ENCODE data around the gene TAOK2.

Gene TAOK2

GRCh38 chr16:29987371-29988085 lies 13.9 kb downstream of the TAOK2 start:
- no peak for DNase-seq (ENCODE audit: low read depth)

GRCh38 chr16:29988346-29989075 lies 14.8 kb downstream of the TAOK2 start:
- DNase-seq (ENCODE audit: low read depth): no peak

- no peak for DNase-seq (ENCODE audit: low read depth)
These were observed 15.6 kb downstream of the TAOK2 start for GRCh38 chr16:29989111-29989858.

GRCh38 chr16:29990034-29990433 lies 16.4 kb downstream of the TAOK2 start:
- DNase-seq (ENCODE audit: low read depth): no peak

GRCh38 chr16:29990883-29991570 lies 17.4 kb downstream of the TAOK2 start:
- DNase-seq (ENCODE audit: low read depth): no peak

GRCh38 chr16:29991571-29991904 lies 17.9 kb downstream of the TAOK2 start:
- DNase-seq (ENCODE audit: low read depth): no peak

GRCh38 chr16:29992344-29992967 lies 18.8 kb downstream of the TAOK2 start:
- peak; percentile 79 for DNase-seq (ENCODE audit: low read depth)

- no peak for DNase-seq (ENCODE audit: low read depth)
These were observed 19.7 kb downstream of the TAOK2 start for GRCh38 chr16:29993191-29993902.

- DNase-seq (ENCODE audit: low read depth): no peak
These were observed 20.4 kb downstream of the TAOK2 start for GRCh38 chr16:29993903-29994599.

- peak; percentile 69 for DNase-seq (ENCODE audit: low read depth)
These were observed 21.1 kb downstream of the TAOK2 start for GRCh38 chr16:29994600-29995323.

- peak; percentile 66 for DNase-seq (ENCODE audit: low read depth)
These were observed 21.7 kb downstream of the TAOK2 start, which contains the start of gene HIRIP3 for GRCh38 chr16:29995324-29995910. TSS of gene HIRIP3 (minus strand) at chr16:29995617. CDS start at chr16:29995605, 12 bp downstream.

GRCh38 chr16:29995911-29996765 lies 22.5 kb downstream of the TAOK2 start, which contains the start of gene INO80E:
TSS of gene INO80E (plus strand) at chr16:29996241. CDS start at chr16:29996311, 70 bp downstream.
- DNase-seq (ENCODE audit: low read depth): peak; percentile 93

- no peak for DNase-seq (ENCODE audit: low read depth)
These were observed 23.1 kb downstream of the TAOK2 start for GRCh38 chr16:29996766-29997250.

GRCh38 chr16:29999605-30000004 lies 25.9 kb downstream of the TAOK2 start:
- no peak for DNase-seq (ENCODE audit: low read depth)

GRCh38 chr16:30000735-30001631 lies 27.3 kb downstream of the TAOK2 start:
- no peak for DNase-seq (ENCODE audit: low read depth)

- DNase-seq (ENCODE audit: low read depth): no peak
These were observed 29.1 kb downstream of the TAOK2 start for GRCh38 chr16:30002614-30003346.

All from iris pigment epithelial cell (primary cell).